HG03175 (cell line): Measurements from ENCODE around the gene ENDOD1.

Experiments
- ATAC-seq: cut with Tn5 transposase; IDR thresholded peaks from one replicate; pipeline ENCODE4 v1.9.1; 2021; ENCODE audit warnings: mild to moderate bottlenecking, moderate library complexity; ENCODE audit not compliant: unreplicated experiment

Gene ENDOD1

DNA sequence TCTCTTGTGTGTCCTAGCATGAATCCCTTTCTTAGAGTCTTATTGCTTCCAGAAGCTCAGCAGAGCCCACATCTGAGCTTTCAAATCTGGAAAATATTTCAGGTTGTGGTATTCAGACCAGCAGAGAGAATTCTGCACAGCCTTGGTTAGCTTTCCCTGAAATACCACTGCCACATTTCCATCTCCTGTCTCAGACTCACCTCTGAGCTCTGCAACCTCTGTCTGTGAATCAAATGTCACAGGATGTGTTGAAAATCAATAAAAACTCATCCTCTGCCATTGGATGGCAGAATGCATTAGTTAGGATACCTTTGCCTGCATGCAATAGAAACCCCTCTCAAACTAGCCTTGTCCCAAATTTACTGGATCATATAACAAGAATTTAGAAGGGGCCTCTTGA, 47.7 kb downstream of the ENDOD1 start:
- ATAC-seq, result no peak

- ATAC-seq, result peak; percentile 73
Measured at GRCh38 chr11:95138448-95138847, 48.8 kb downstream of the ENDOD1 start.

DNA sequence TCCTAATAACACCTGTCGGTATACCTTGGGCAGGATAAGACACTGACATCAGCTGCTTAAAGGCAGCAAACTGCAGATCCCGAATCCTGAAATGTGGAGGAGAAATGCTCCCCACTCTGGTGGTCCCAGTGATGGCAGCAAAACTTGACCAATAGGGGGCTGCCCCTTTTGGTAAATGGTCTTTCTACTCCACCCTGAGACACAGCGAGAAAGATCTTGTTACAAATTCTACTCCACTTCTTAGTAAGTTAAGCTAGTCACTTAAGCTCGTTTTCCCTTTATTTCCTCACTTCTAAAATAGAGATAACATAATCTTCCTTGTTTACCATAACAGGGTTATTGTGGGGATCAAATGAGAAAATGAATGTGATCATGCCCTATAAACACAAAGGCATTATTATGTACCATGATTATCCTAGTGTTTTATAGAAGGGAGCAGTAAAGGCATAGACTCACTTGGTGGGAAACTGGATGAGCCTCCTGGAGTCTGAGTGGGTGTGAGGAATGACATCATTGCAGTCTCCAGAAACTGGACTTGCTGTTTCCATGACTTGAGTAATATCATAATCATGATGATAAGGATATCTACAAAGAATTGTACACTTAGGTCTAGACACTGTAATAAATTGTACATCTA, 50.9 kb downstream of the ENDOD1 start:
- no peak for ATAC-seq

GRCh38 chr11:95142431-95142830, 52.8 kb downstream of the ENDOD1 start:
- ATAC-seq, result no peak

GRCh38 chr11:95143106-95143681, 53.5 kb downstream of the ENDOD1 start:
- ATAC-seq, result no peak

- no peak for ATAC-seq
Measured at GRCh38 chr11:95144313-95145235, 54.9 kb downstream of the ENDOD1 start.

GRCh38 chr11:95145430-95146060, 55.9 kb downstream of the ENDOD1 start:
- no peak for ATAC-seq

DNA sequence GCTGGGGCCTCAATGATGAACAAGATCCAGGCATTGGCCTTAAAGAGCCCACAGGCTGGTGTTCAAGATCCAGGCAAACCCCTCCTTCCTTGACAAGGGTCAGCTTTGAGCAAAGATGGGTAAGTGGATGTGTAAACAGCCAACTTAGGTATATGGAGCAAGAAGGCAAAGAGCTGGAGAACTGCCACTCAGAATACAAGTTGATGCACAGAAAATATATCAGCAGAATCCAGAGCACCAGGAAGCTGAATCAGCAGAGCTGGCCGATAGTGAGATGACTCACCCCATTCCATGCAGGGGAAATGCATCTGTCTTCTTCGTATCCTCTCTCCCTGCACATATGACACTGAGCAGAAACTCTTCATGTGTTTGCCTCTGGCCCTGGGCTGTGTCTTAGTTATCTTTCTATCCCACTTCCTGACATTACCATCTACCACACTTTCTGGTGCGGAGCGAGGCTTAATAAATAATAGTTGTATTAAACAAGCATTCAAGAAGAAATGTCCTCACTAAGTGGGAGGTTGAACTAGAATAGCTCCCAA, 57.8 kb downstream of the ENDOD1 start:
- no peak for ATAC-seq

- no peak for ATAC-seq
Measured at GRCh38 chr11:95148406-95148805, 58.8 kb downstream of the ENDOD1 start.

GRCh38 chr11:95148938-95149337, 59.3 kb downstream of the ENDOD1 start:
- ATAC-seq, result no peak

- no peak for ATAC-seq
Measured at GRCh38 chr11:95149651-95150364, 60.2 kb downstream of the ENDOD1 start.

GRCh38 chr11:95150956-95151684, 61.5 kb downstream of the ENDOD1 start:
- peak; percentile 86 for ATAC-seq

- no peak for ATAC-seq
Measured at GRCh38 chr11:95152876-95153856, 63.5 kb downstream of the ENDOD1 start.

GRCh38 chr11:95153857-95154246, 64.2 kb downstream of the ENDOD1 start:
- ATAC-seq, result no peak

DNA sequence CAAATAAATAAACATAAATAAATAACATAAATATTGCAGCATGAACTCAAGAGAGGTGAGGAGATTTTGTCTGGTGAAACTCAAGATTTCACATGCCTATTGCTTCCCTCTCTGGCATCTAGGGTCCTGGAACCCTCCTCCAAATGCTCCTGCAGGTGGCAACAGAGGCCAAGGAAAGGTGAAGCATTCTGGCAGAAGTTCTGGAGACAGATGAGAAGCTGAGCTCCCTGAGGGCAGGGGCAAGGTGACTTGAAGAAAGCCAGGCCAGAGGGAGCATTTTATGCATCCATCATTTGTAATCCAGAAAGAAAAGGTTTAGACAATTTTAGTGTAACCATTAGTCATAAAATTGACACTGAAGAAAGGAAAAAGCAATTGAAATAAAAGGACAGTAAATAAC, 64.9 kb downstream of the ENDOD1 start:
- no peak for ATAC-seq

DNA sequence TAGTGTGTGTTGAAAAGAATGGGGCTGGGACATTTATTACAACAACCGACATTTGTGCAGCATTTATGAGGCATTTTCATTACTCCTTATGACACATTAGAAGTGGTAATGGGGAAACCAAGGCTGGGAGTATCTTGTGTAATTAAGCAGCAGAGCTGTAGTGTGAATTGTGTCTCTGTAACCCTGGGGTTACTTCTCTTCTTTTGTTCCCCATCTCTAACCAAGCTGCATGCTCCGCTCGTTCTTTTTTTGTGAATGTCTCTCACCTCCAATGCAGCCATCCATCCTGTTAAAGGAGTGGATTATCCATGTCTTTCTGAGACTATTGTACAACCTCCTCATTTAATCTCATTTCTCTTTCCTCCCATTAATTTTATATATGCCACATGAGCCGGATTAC, 65.7 kb downstream of the ENDOD1 start:
- no peak for ATAC-seq

- ATAC-seq, result no peak
Measured at GRCh38 chr11:95156133-95156721, 66.6 kb downstream of the ENDOD1 start.

DNA sequence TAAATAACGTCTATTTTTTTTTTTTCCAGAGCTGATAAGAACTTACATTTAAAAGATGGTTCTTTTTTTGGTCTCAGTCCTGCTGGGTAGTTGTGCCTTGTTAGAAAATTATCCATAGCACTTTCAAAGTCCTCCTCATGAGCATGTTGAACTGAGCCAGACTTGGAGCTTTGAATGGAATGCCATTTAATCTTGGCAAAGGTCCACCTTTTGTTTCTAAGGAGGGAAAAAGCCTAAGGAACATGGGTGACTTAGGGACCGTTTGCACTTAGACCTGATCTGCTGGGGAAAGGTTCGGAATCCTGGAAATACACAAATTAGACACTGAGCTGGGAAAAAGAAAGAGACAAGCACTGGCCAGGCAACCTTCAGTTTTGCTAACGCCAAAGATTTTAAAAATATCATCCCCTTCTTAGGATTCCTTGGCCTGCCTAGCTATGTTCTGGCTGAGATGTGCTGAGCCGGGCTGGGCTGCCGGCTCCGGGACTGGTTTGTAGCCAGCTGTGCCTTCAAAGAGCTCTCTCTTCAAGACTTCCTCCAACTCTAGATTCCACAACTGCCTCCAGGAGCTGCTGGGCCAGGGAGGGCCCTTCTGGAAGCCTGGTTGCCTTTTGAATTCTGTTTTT, 67.4 kb downstream of the ENDOD1 start:
- ATAC-seq, result no peak
